GM10266 (cell line): ENCODE results near the gene TIPRL.

Experiments
- DNase-seq: peaks from one replicate; pipeline ENCODE4 v3.0.0; 2012; ENCODE audit errors: extremely low spot score
- CTCF ChIP-seq: IDR thresholded peaks from 2 replicates; pipeline ENCODE4 v1.5.1; 2012; ENCODE audit warnings: mild to moderate bottlenecking, low read depth; ENCODE audit not compliant: control insufficient read depth, insufficient read depth; ENCODE audit errors: missing control alignments

Gene TIPRL

GRCh38 chr1:168159979-168160378 lies 18.8 kb upstream of the TIPRL start:
- no peak for DNase-seq
- no peak for TF ChIP-seq CTCF

DNA sequence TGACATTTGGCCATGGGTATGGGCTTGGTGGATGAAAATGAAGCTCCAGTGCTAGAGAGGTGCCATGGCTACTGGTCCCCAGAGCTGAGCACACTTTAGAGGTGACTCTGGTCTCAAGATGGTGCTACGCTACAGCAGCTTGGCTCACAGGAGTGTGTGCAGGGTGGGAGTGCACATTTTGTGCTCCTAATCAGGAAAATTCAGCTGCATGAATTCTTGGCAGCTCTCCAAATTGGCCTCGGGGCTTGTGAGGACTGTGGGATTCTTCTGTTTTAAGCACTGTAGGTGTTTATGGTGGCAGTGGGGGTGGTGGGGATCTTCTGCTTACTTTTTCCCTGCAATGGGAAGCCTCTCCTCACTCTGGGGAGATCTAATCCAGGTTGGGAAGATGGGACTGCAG lies 17.3 kb upstream of the TIPRL start:
- DNase-seq: no peak
- no peak for TF ChIP-seq CTCF

DNA sequence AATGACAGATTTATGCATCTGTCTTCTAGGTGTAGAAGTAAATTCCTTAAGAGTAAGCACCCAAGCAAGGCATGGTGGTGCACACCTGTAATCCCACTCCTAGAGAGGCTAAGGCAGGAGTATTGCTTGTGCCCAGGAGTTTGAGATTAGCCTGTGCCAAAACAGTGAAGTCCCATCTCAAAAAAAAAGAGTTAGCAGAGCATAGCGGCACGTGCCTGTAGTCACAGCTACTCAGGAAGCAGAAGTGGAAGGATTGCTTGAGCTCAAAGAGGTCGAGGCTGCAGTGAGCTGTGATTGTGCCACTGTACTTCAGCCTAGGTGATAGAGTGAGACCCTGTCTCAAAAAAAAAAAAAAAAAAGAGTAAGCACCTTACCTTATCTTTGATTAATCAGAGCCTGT lies 15.1 kb upstream of the TIPRL start:
- TF ChIP-seq CTCF: no peak
- no peak for DNase-seq

DNA sequence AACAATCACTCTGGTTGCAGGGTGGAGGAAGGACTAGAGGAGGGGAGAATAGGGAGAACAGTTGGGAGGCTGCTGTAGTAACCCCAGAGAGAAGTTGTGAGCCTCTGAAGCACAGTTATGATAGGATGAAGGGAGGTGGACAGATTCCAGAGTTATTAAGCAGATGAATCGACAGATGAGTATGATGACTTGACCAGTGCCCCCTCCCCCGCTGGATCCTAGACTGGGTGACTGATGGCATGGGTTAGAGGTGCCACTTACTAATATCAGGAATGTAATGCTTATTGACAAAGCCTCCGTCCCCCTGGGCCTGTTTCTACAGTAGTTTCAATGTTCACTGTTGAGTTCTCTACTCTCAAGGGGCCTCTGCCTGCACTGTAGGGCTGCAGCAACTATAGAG lies 14.0 kb upstream of the TIPRL start:
- TF ChIP-seq CTCF: no peak
- no peak for DNase-seq

DNA sequence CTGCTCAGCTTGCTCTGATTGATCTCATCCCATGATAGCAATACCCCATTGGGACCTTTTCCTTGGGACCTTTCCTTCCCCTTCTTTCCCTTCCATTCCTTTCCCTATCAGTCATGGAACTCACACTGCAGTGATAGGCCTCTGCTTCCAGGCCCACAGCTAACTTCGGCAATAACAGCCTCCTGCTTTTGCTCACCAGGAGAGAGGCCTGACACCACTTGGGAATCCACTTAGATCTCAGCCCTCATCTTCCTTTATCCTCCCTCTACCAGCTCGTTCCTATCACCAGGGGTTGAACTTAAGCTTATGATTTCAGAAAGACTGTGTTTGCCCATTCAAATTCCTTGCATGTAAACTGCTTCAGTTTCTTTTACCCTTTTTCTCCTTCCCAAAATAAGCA lies 11.0 kb upstream of the TIPRL start:
- TF ChIP-seq CTCF: no peak
- DNase-seq: no peak

DNA sequence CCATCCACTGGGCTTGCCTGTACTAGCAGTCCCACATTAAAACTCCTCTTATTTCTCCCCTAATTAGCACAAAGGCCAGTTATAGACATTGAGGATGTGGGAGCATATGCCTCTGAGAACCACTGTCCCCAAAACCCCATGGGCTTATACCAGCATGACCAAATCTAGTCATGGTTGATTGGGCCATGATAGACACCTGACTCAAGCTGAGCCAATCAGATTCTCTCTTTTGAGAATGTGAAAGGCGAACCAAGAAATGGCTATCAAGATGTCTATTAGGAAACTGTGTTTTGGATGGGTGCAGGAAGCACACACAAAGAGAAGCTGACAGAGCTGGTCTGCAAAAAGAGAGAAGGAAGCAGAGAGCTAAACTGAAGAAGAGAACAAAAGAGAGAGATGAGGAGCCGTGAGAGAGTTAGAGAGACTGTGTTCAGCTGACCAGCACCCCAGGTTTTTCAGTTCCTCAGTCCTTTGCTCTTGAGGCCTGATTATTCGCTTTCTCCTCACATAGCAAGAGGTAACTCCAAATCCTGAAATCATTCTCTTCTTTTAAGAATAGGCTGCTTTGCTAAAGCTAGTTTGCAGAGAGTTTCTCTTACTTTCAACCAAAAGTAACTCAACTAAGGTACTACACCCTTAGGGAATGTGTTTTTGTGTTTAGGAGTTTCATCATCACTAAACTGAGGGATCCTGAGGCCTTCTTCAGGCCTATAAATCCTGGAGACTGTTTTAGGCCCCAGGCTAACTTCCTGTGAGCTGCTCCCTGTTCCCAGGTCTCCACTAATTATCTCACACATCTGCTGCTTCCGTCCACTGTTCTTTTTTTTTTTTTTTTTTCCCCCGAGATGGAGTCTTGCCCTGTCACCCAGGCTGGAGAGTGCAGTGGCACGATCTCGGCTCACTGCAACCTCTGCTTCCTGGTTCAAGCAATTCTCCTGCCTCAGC lies 7.9 kb upstream of the TIPRL start:
- TF ChIP-seq CTCF: no peak
- no peak for DNase-seq

GRCh38 chr1:168172250-168172915 lies 6.4 kb upstream of the TIPRL start:
- no peak for TF ChIP-seq CTCF
- DNase-seq: no peak
